ENCODE measurements around the gene LRRC49. TPM values are rescaled to one million over a fixed set of nuclear protein-coding genes. Genes with fewer than 3 reads are reported as not detected.
"Not testable (repeated sequence)": the region's sequence is repeated elsewhere in the genome, so short reads cannot be mapped to it uniquely, and the experiment has no call there.

The LRRC49 gene
- total RNA-seq, 5 donors from 2014 or later (not counting 1 experiment from before 2014, with no cell fraction given), result 0.16 to 0.77 (median 0.51) TPM; not detected in 1

DNA sequence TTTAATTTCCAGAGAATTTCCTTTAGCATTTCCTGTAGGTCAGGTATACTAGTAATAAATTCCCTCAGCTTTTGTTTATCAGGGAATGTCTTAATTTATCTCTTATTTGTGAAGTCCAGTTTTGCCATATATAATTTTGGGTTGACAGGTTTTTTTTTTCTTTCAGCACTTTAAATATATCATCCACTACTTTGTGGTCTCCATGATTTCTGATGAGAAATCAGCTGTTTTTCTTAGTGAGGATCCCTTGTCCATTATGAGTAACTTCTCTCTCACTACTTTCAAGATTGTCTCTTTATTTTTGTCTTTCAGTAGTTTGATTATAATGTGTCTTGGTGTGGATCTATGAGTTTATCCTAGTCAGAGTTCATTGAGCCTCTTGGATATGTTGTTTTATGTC is 105.7 kb downstream of the LRRC49 start:
- DNase-seq (no peak), ATAC-seq (replicated peaks in 1 of 4) (no peak)
- no peak overlapping the region for H3K4me3 ChIP-seq (ENCODE audit: control insufficient read depth in 1 of 2, extremely low read depth in 1 of 2, low read length in 1 of 2)
- ChIA-PET CTCF (no interaction called here), POLR2A (no interaction called here)
- Mint-ChIP-seq H3K4me3 (no peak overlapping the region), H3K9me3 (peaks cover 14 to 20% (median 19%) of the 10 kb centered on the region in 3 donors), H3K4me1 (no peaks in the 10 kb centered on the region), H3K27me3 (peaks cover 0 to 16% of the 10 kb centered on the region in 2 donors), H3K27ac (no peak overlapping the region), H3K36me3 (peaks cover 5% of the 10 kb centered on the region)
- H3K27me3 ChIP-seq (replicated peaks in 1 of 2; ENCODE audit: control insufficient read depth in 2 of 2, extremely low read depth in 1 of 2, insufficient read depth in 2 of 2, low read length in 1 of 2), result peaks cover 0 to 4% of the 10 kb centered on the region in 2 experiments
- no peaks in the 10 kb centered on the region for H3K4me1 ChIP-seq (ENCODE audit: control insufficient read depth in 1 of 2, extremely low read depth in 1 of 2, insufficient read depth in 2 of 2, low read length in 2 of 2)
- H3K36me3 ChIP-seq (ENCODE audit: control insufficient read depth in 2 of 2, extremely low read depth in 1 of 2, insufficient read depth in 1 of 2, low read length in 1 of 2), result no peaks in the 10 kb centered on the region
- H3K9me3 ChIP-seq, result peaks cover 3% of the 10 kb centered on the region
- no peak overlapping the region for H3K27ac ChIP-seq (ENCODE audit: low read length)

DNA sequence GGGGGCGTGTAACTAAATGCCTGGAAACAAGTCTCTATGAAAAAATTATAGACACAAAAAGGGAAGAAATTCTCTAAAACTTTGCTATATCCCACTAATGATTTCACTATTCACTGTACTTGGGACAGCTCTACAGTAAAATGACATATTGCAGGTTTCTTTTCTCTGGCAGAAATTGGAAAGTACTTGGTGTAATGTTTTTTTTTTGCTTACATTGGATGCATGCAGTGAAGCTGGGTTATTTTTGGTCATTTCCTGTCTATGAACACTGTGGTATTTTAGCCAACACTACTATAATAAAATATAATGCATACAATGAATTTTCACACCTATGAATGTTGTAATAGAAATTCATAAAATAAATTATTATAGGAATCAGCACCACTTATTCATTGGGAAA is 109.7 kb downstream of the LRRC49 start:
- H3K36me3 Mint-ChIP-seq, result peaks cover 5% of the 10 kb centered on the region
- peaks cover 14 to 28% of the 10 kb centered on the region in 2 donors for H3K27me3 Mint-ChIP-seq
- no peak overlapping the region for H3K27ac Mint-ChIP-seq

DNA sequence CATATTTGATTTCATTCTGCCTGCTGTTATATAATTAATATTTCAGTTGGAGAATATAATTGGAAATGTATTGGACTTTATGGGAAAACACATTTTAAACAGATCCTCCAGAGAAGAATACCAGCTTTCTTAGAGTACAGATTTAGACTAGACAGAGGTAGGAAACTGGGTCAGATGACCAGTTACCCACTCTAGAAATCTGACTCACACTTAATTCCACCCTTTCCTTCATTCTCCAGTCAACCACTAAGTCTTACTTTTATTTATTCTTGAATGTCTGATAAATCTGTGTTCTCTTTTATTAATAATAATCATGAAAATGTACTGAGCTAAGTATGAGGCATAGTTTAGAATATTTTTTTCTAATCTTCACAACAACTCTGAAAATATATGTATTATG is 110.7 kb downstream of the LRRC49 start:
- Histone ChIP-seq H3K4me3 (ENCODE audit: control insufficient read depth in 1 of 2, extremely low read depth in 1 of 2, low read length in 1 of 2) (no peak overlapping the region), H3K36me3 (ENCODE audit: control insufficient read depth in 2 of 2, extremely low read depth in 1 of 2, insufficient read depth in 1 of 2, low read length in 1 of 2) (no peaks in the 10 kb centered on the region), H3K9me3 (peaks cover 3% of the 10 kb centered on the region), H3K27me3 (replicated peaks in 1 of 2; ENCODE audit: control insufficient read depth in 2 of 2, extremely low read depth in 1 of 2, insufficient read depth in 2 of 2, low read length in 1 of 2) (no peaks in the 10 kb centered on the region), H3K4me1 (ENCODE audit: control insufficient read depth in 1 of 2, extremely low read depth in 1 of 2, insufficient read depth in 2 of 2, low read length in 2 of 2) (no peaks in the 10 kb centered on the region), H3K27ac (ENCODE audit: low read length) (no peak overlapping the region)
- CTCF ChIA-PET, result no interaction called here
- peaks cover 15 to 24% of the 10 kb centered on the region in 2 donors for H3K27me3 Mint-ChIP-seq
- POLR2A ChIA-PET, result interaction anchor here in 1 of 2 donors (0.6 kb wide), 1 partner anchor 889 kb away, joined by 7 read pairs; no protein-coding TSS in a partner anchor
- peaks cover 5% of the 10 kb centered on the region for H3K36me3 Mint-ChIP-seq
- DNase-seq (no peak), ATAC-seq (replicated peaks in 1 of 4) (no peak)
- H3K9me3 Mint-ChIP-seq, result peaks cover 10 to 16% (median 15%) of the 10 kb centered on the region in 3 donors
- H3K4me1 Mint-ChIP-seq, result no peaks in the 10 kb centered on the region
- no peak overlapping the region for H3K4me3 Mint-ChIP-seq
- H3K27ac Mint-ChIP-seq, result no peak overlapping the region

More for the DNA sequence above, 109.7 kb downstream of the LRRC49 start:
- no peak overlapping the region for H3K4me3 Mint-ChIP-seq
- peaks cover 3% of the 10 kb centered on the region for H3K9me3 ChIP-seq
- H3K4me3 ChIP-seq (ENCODE audit: control insufficient read depth in 1 of 2, extremely low read depth in 1 of 2, low read length in 1 of 2), result no peak overlapping the region
- H3K9me3 Mint-ChIP-seq, result peaks cover 14 to 20% (median 19%) of the 10 kb centered on the region in 3 donors
- no peak overlapping the region for H3K27ac ChIP-seq (ENCODE audit: low read length)
- H3K4me1 ChIP-seq (ENCODE audit: control insufficient read depth in 1 of 2, extremely low read depth in 1 of 2, insufficient read depth in 2 of 2, low read length in 2 of 2), result no peaks in the 10 kb centered on the region
- H3K4me1 Mint-ChIP-seq, result no peaks in the 10 kb centered on the region
- DNase-seq, result no peak
- no peaks in the 10 kb centered on the region for H3K36me3 ChIP-seq (ENCODE audit: control insufficient read depth in 2 of 2, extremely low read depth in 1 of 2, insufficient read depth in 1 of 2, low read length in 1 of 2)
- POLR2A ChIA-PET, result no interaction called here
- no CpG with 5 or more reads among the region's 1 CpG for WGBS (ENCODE audit: insufficient coverage)
- CTCF ChIA-PET, result interaction anchor here in 1 of 2 donors (0.6 kb wide), 1 partner anchor 133 kb away, joined by 3 read pairs; no protein-coding TSS in a partner anchor
- ATAC-seq (replicated peaks in 1 of 4), result no peak
- no peaks in the 10 kb centered on the region for H3K27me3 ChIP-seq (replicated peaks in 1 of 2; ENCODE audit: control insufficient read depth in 2 of 2, extremely low read depth in 1 of 2, insufficient read depth in 2 of 2, low read length in 1 of 2)

DNA sequence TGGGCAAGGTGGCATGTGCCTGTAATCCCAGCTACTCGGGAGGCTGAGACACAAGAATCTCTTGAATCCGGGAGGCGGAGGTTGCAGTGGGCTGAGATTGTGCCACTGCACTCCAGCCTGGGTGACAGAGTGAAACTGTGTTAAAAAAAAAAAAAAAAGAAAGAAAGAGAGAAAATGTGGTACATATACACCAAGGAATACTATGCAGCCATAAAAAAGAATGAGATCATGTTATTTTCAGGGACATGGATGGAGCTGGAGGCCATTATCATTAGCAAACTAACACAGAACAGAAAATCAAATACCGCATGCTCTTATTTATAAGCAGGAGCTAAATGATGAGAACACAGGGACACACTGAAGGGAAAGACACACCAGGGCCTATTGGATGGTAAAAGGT is 111.9 kb downstream of the LRRC49 start:
- H3K9me3 Mint-ChIP-seq; H3K4me3 Mint-ChIP-seq; CTCF ChIA-PET; H3K27ac Mint-ChIP-seq; H3K36me3 ChIP-seq (ENCODE audit: control insufficient read depth in 2 of 2, extremely low read depth in 1 of 2, insufficient read depth in 1 of 2, low read length in 1 of 2); H3K4me1 Mint-ChIP-seq; H3K9me3 ChIP-seq; H3K4me3 ChIP-seq (ENCODE audit: control insufficient read depth in 1 of 2, extremely low read depth in 1 of 2, low read length in 1 of 2); POLR2A ChIA-PET; H3K4me1 ChIP-seq (ENCODE audit: control insufficient read depth in 1 of 2, extremely low read depth in 1 of 2, insufficient read depth in 2 of 2, low read length in 2 of 2); H3K27me3 ChIP-seq (replicated peaks in 1 of 2; ENCODE audit: control insufficient read depth in 2 of 2, extremely low read depth in 1 of 2, insufficient read depth in 2 of 2, low read length in 1 of 2); H3K36me3 Mint-ChIP-seq; H3K27ac ChIP-seq (ENCODE audit: low read length); DNase-seq; ATAC-seq (replicated peaks in 1 of 4): not testable (repeated sequence)
- no CpG with 5 or more reads among the region's 4 CpGs for WGBS (ENCODE audit: insufficient coverage)
- H3K27me3 Mint-ChIP-seq, result peaks cover 21% of the 10 kb centered on the region in 2 donors

DNA sequence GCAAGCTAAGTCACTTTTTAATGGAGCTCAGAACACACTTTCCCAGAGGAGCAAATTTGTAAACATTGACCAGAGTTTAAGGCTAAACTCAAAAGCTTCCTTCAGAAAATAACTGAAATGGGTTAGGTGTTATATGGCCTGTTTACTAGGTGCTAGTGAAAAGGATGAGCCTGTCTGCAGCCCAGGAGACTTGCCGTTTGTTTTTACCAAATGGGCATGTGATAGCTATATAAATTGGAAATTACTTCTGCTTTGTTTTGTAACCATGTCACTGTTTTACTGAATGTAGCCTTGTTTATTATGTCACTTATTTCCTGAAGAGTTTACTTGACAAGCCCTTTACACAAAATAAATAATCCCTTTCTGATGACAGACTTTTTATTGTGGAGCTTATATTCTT is 113.3 kb downstream of the LRRC49 start:
- no peaks in the 10 kb centered on the region for H3K36me3 Mint-ChIP-seq
- no peaks in the 10 kb centered on the region for H3K9me3 Mint-ChIP-seq
- ATAC-seq (replicated peaks in 1 of 4), result no peak
- H3K27me3 Mint-ChIP-seq, result peaks cover 23% of the 10 kb centered on the region in 2 donors
- no peaks in the 10 kb centered on the region for H3K4me1 Mint-ChIP-seq
- H3K27ac Mint-ChIP-seq, result no peak overlapping the region
- Histone ChIP-seq H3K27ac (ENCODE audit: low read length) (no peak overlapping the region), H3K9me3 (no peaks in the 10 kb centered on the region), H3K4me3 (ENCODE audit: control insufficient read depth in 1 of 2, extremely low read depth in 1 of 2, low read length in 1 of 2) (no peak overlapping the region), H3K36me3 (ENCODE audit: control insufficient read depth in 2 of 2, extremely low read depth in 1 of 2, insufficient read depth in 1 of 2, low read length in 1 of 2) (no peaks in the 10 kb centered on the region), H3K4me1 (ENCODE audit: control insufficient read depth in 1 of 2, extremely low read depth in 1 of 2, insufficient read depth in 2 of 2, low read length in 2 of 2) (no peaks in the 10 kb centered on the region), H3K27me3 (replicated peaks in 1 of 2; ENCODE audit: control insufficient read depth in 2 of 2, extremely low read depth in 1 of 2, insufficient read depth in 2 of 2, low read length in 1 of 2) (no peaks in the 10 kb centered on the region)
- DNase-seq, result no peak
- POLR2A ChIA-PET, result no interaction called here
- H3K4me3 Mint-ChIP-seq, result no peak overlapping the region
- CTCF ChIA-PET, result no interaction called here
- no CpG with 5 or more reads among the region's 1 CpG for WGBS (ENCODE audit: insufficient coverage)

DNA sequence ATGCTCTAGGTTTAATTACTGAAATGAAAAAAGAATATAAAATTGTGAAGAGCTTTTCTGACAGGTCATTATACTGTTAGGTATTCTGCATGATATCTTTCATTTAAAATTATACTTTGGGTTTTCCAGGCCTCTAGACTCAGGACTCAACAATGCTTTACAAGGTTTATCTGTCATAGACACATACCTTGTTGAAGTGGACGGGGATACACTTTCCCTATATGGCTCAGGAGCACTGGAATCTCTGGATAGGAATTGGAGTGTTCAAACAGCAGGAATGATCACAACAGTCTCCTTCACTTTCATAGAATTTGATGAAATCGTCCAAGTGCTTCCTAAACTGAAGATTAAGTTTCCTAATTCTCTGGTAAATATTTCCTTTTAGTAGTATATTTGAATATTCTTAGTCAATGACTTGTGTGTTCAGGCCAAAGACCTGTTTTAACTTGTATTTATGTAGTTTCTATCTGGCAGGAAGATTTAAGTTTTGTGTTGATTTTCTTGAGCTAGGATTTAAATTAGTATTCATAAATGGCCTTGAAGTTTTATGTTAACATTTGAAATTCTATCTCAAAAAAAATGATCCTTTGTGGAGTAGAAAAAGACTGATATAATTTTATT is 115.7 kb downstream of the LRRC49 start:
- Mint-ChIP-seq H3K36me3 (no peaks in the 10 kb centered on the region), H3K27me3 (peaks cover 28 to 36% of the 10 kb centered on the region in 2 donors), H3K4me3 (no peak overlapping the region), H3K27ac (no peak overlapping the region), H3K9me3 (no peaks in the 10 kb centered on the region), H3K4me1 (no peaks in the 10 kb centered on the region)
- Histone ChIP-seq H3K4me1 (ENCODE audit: control insufficient read depth in 1 of 2, extremely low read depth in 1 of 2, insufficient read depth in 2 of 2, low read length in 2 of 2) (no peaks in the 10 kb centered on the region), H3K27ac (ENCODE audit: low read length) (no peak overlapping the region), H3K9me3 (no peaks in the 10 kb centered on the region), H3K27me3 (replicated peaks in 1 of 2; ENCODE audit: control insufficient read depth in 2 of 2, extremely low read depth in 1 of 2, insufficient read depth in 2 of 2, low read length in 1 of 2) (no peaks in the 10 kb centered on the region), H3K4me3 (ENCODE audit: control insufficient read depth in 1 of 2, extremely low read depth in 1 of 2, low read length in 1 of 2) (no peak overlapping the region), H3K36me3 (ENCODE audit: control insufficient read depth in 2 of 2, extremely low read depth in 1 of 2, insufficient read depth in 1 of 2, low read length in 1 of 2) (no peaks in the 10 kb centered on the region)
- DNase-seq (no peak), ATAC-seq (replicated peaks in 1 of 4) (no peak)
- no CpG with 5 or more reads among the region's 2 CpGs for WGBS (ENCODE audit: insufficient coverage)
- ChIA-PET POLR2A (no interaction called here), CTCF (no interaction called here)

DNA sequence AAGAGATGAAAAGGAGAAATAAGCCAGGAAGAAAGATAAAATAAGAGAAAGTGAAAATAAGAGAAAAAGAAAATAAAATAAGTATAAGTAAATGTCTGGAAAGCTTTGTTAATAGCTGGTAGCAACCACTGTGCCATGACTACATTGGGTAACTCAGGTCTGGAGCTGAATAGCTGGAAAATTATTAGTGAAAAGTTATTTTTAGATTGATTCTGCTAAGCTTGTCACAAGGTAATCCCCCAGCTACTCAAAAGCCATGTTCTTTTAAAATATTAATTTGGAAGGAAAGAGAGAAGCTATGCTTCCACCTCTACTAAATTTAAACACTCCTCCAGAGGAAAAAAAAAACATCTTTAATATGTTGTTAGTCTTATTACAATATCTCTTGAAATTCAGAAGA is 117.8 kb downstream of the LRRC49 start:
- Mint-ChIP-seq H3K4me3 (no peak overlapping the region), H3K4me1 (no peaks in the 10 kb centered on the region), H3K36me3 (no peaks in the 10 kb centered on the region), H3K27me3 (peaks cover 21 to 40% of the 10 kb centered on the region in 2 donors), H3K27ac (no peak overlapping the region), H3K9me3 (no peaks in the 10 kb centered on the region)
- Histone ChIP-seq H3K36me3 (ENCODE audit: control insufficient read depth in 2 of 2, extremely low read depth in 1 of 2, insufficient read depth in 1 of 2, low read length in 1 of 2) (no peaks in the 10 kb centered on the region), H3K4me1 (ENCODE audit: control insufficient read depth in 1 of 2, extremely low read depth in 1 of 2, insufficient read depth in 2 of 2, low read length in 2 of 2) (no peaks in the 10 kb centered on the region), H3K4me3 (ENCODE audit: control insufficient read depth in 1 of 2, extremely low read depth in 1 of 2, low read length in 1 of 2) (no peak overlapping the region), H3K27ac (ENCODE audit: low read length) (no peak overlapping the region), H3K27me3 (replicated peaks in 1 of 2; ENCODE audit: control insufficient read depth in 2 of 2, extremely low read depth in 1 of 2, insufficient read depth in 2 of 2, low read length in 1 of 2) (peaks cover 0 to 2% of the 10 kb centered on the region in 2 experiments), H3K9me3 (no peaks in the 10 kb centered on the region)
- DNase-seq (no peak), ATAC-seq (replicated peaks in 1 of 4) (no peak)
- POLR2A ChIA-PET, result interaction anchor here in 1 of 2 donors (0.6 kb wide), 1 partner anchor 10 kb away, joined by 3 read pairs; no protein-coding TSS in a partner anchor
- CTCF ChIA-PET, result no interaction called here

Data from T-cell (primary cell).